ENCODE data around the gene LITAF.

Gene LITAF

GRCh38 chr16:11533588-11533987 is 53.1 kb downstream of the LITAF start:
- H3K4me3 ChIP-seq (ENCODE audit: low read length), result no peak overlapping the region
- no peak for TF ChIP-seq CTCF (IDR thresholded peaks at IDR 0.05; ENCODE audit: insufficient read depth, low read depth, low read length, missing control alignments)
- no peak for DNase-seq (ENCODE audit: low read depth)

GRCh38 chr16:11530171-11530940 is 56.4 kb downstream of the LITAF start:
- no peak overlapping the region for H3K4me3 ChIP-seq (ENCODE audit: low read length)
- no peak for DNase-seq (ENCODE audit: low read depth)
- TF ChIP-seq CTCF (IDR thresholded peaks at IDR 0.05; ENCODE audit: insufficient read depth, low read depth, low read length, missing control alignments), result no peak

- no peak overlapping the region for H3K4me3 ChIP-seq (ENCODE audit: low read length)
- DNase-seq (ENCODE audit: low read depth), result no peak
- TF ChIP-seq CTCF (IDR thresholded peaks at IDR 0.05; ENCODE audit: insufficient read depth, low read depth, low read length, missing control alignments), result no peak
These were observed 57.4 kb downstream of the LITAF start for GRCh38 chr16:11529285-11529684.

- H3K4me3 ChIP-seq (ENCODE audit: low read length), result no peak overlapping the region
- TF ChIP-seq CTCF (IDR thresholded peaks at IDR 0.05; ENCODE audit: insufficient read depth, low read depth, low read length, missing control alignments), result no peak
- DNase-seq (ENCODE audit: low read depth), result no peak
These were observed 58.7 kb downstream of the LITAF start for GRCh38 chr16:11528053-11528452.

GRCh38 chr16:11526655-11527350 is 59.9 kb downstream of the LITAF start:
- no peak overlapping the region for H3K4me3 ChIP-seq (ENCODE audit: low read length)
- TF ChIP-seq CTCF (IDR thresholded peaks at IDR 0.05; ENCODE audit: insufficient read depth, low read depth, low read length, missing control alignments), result no peak

GRCh38 chr16:11524098-11524760 is 62.5 kb downstream of the LITAF start:
- TF ChIP-seq CTCF (IDR thresholded peaks at IDR 0.05; ENCODE audit: insufficient read depth, low read depth, low read length, missing control alignments), result no peak
- DNase-seq (ENCODE audit: low read depth), result no peak

More at GRCh38 chr16:11526655-11527350, 59.9 kb downstream of the LITAF start:
- DNase-seq (ENCODE audit: low read depth), result no peak

More at GRCh38 chr16:11524098-11524760, 62.5 kb downstream of the LITAF start:
- no peak overlapping the region for H3K4me3 ChIP-seq (ENCODE audit: low read length)
